ENCODE measurements around the gene RERE.

DNA sequence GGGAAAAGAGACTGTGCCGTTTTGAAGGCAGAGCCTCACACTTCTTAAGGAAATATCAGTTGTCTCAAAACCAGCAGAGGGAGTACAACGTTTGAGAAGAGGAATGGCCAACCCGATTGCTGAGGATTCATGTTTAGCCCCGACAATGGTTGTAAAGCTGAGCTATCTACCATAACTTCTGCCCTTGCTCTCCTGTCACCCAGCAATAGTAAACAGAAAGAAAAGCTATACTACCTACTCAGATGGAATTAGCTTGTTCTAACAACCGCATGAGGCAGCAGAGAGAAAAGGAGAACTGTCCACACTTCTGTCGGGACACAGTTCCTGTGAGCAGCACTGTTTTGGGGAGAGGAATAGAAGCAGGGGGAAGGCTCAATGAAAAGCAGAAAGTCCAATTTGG is 408.3 kb downstream of the RERE start:
- no peak for TF ChIP-seq EZH2 (IDR thresholded peaks at IDR 0.05; ENCODE audit: borderline replicate concordance, low read depth, low read length, severe bottlenecking)
- TF ChIP-seq, protein P1, sequence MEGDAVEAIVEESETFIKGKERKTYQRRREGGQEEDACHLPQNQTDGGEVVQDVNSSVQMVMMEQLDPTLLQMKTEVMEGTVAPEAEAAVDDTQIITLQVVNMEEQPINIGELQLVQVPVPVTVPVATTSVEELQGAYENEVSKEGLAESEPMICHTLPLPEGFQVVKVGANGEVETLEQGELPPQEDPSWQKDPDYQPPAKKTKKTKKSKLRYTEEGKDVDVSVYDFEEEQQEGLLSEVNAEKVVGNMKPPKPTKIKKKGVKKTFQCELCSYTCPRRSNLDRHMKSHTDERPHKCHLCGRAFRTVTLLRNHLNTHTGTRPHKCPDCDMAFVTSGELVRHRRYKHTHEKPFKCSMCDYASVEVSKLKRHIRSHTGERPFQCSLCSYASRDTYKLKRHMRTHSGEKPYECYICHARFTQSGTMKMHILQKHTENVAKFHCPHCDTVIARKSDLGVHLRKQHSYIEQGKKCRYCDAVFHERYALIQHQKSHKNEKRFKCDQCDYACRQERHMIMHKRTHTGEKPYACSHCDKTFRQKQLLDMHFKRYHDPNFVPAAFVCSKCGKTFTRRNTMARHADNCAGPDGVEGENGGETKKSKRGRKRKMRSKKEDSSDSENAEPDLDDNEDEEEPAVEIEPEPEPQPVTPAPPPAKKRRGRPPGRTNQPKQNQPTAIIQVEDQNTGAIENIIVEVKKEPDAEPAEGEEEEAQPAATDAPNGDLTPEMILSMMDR (IDR thresholded peaks at IDR 0.05; ENCODE audit: borderline replicate concordance, extremely low read depth, low read length, poor library complexity, severe bottlenecking), result no peak
